Neural cell (in vitro differentiated cells): ENCODE data around the gene LUZP1. TPM values are rescaled to one million over a fixed set of nuclear protein-coding genes. Genes with fewer than 3 reads are reported as not detected.

Experiments used
- H2AFZ ChIP-seq: fragments of 200-600, 300-800 bp; sonication (generic), shearing (Covaris generic); 2 replicates; pipeline ENCODE4 v1.6.0; 2014; ENCODE audit warnings: low read depth, mild to moderate bottlenecking, antibody characterized with exemption, low read length, moderate library complexity
- H3F3A ChIP-seq: fragments of 200-600 bp; shearing (Covaris generic); 2 replicates; pipeline ENCODE4 v1.6.1; 2016; ENCODE audit warnings: mild to moderate bottlenecking, moderate library complexity, mixed read lengths, antibody characterized with exemption, low read length; ENCODE audit not compliant: insufficient read depth, poor library complexity, severe bottlenecking
- H3K27ac ChIP-seq: fragments of 200-600, 300-800 bp; sonication (generic), shearing (Covaris generic); 2 replicates; pipeline ENCODE4 v1.5.1; 2014; ENCODE audit warnings: mild to moderate bottlenecking, low read length, moderate library complexity
- H3K27me3 ChIP-seq: fragments of 300-800, 200-600 bp; sonication (generic), shearing (Covaris generic); 2 replicates; pipeline ENCODE4 v1.6.0; 2014; ENCODE audit warnings: mild to moderate bottlenecking, low read depth, low read length, moderate library complexity; ENCODE audit not compliant: insufficient read depth
- H3K36me3 ChIP-seq: fragments of 300-800, 200-600 bp; sonication (generic), shearing (Covaris generic); 2 replicates; pipeline ENCODE4 v1.5.1; 2014; ENCODE audit warnings: mild to moderate bottlenecking, antibody characterized with exemption, low read length, moderate library complexity; ENCODE audit not compliant: insufficient read depth
- H3K4me2 ChIP-seq: fragments of 300-800, 200-600 bp; sonication (generic), shearing (Covaris generic); 2 replicates; pipeline ENCODE4 v1.6.0; 2014; ENCODE audit warnings: mild to moderate bottlenecking, low read length
- H3K4me3 ChIP-seq: fragments of 300-800, 200-600 bp; sonication (generic), shearing (Covaris generic); 2 replicates; pipeline ENCODE4 v1.5.1; 2014; ENCODE audit warnings: mild to moderate bottlenecking, low read length, moderate library complexity
- H3K79me2 ChIP-seq: fragments of 200-600 bp; shearing (Covaris generic); replicated peaks from 2 replicates; pipeline ENCODE4 v1.6.0; 2014; ENCODE audit warnings: mild to moderate bottlenecking, low read length, moderate library complexity; ENCODE audit not compliant: insufficient read depth
- H3K9ac ChIP-seq: fragments of 300-800, 200-600 bp; sonication (generic), shearing (Covaris generic); 2 replicates; pipeline ENCODE4 v1.6.1; 2016; ENCODE audit warnings: mild to moderate bottlenecking, low read length, mixed read lengths
- H3K9me2 ChIP-seq: fragments of 200-600 bp; shearing (Covaris generic); 2 replicates; pipeline ENCODE4 v1.6.1; 2016; ENCODE audit warnings: mild to moderate bottlenecking, low read length, mixed read lengths; ENCODE audit not compliant: insufficient read depth
- H3K9me3 ChIP-seq: fragments of 200-600, 300-800 bp; sonication (generic), shearing (Covaris generic); 2 replicates; pipeline ENCODE4 v1.6.1; 2016; ENCODE audit warnings: mild to moderate bottlenecking, mixed run types, low read length, moderate library complexity, mixed read lengths
- H4K20me1 ChIP-seq: fragments of 200-600 bp; shearing (Covaris generic); 2 replicates; pipeline ENCODE4 v1.6.1; 2016; ENCODE audit warnings: mild to moderate bottlenecking, mixed run types; ENCODE audit not compliant: insufficient read depth
- EP300 ChIP-seq: fragments of 450-650 bp; conservative IDR thresholded peaks from 2 replicates; pipeline ENCODE4 v1.6.1; 2014; ENCODE audit warnings: antibody characterized with exemption, mild to moderate bottlenecking, moderate library complexity; ENCODE audit not compliant: poor library complexity, severe bottlenecking
- EZH2 ChIP-seq: fragments of 200-600, 300-800 bp; shearing (Covaris generic), sonication (generic); IDR thresholded peaks from 2 replicates; pipeline ENCODE4 v1.6.1; 2014; ENCODE audit warnings: antibody characterized with exemption, low read length, borderline replicate concordance, mild to moderate bottlenecking; ENCODE audit not compliant: insufficient read depth, poor library complexity, severe bottlenecking
- MXI1 ChIP-seq: fragments of 450-650 bp; conservative IDR thresholded peaks from 2 replicates; pipeline ENCODE4 v1.6.1; 2014; ENCODE audit warnings: antibody characterized with exemption, mild to moderate bottlenecking; ENCODE audit not compliant: poor library complexity, severe bottlenecking
- POLR2AphosphoS5 ChIP-seq: IDR thresholded peaks from 2 replicates; pipeline ENCODE4 v1.6.1; 2012
- RAD21 ChIP-seq: fragments of 450-650 bp; conservative IDR thresholded peaks from 2 replicates; pipeline ENCODE4 v1.6.1; 2014; ENCODE audit warnings: antibody characterized with exemption, mild to moderate bottlenecking, moderate library complexity
- SMC3 ChIP-seq: fragments of 450-650 bp; conservative IDR thresholded peaks from 2 replicates; pipeline ENCODE4 v1.6.1; 2014; ENCODE audit warnings: antibody characterized with exemption, mild to moderate bottlenecking, moderate library complexity; ENCODE audit not compliant: poor library complexity
- TAF1 ChIP-seq: IDR thresholded peaks from 2 replicates; pipeline ENCODE4 v1.6.1; 2012; ENCODE audit warnings: low read depth
- polyA plus RNA-seq: library from polyadenylated mRNA; depleted of rRNA; stranded (reverse); fragments of >200 nt; gene quantifications from 2 replicates; pipeline ENCODE4 v1.2.3, GENCODE V29; 2014
- TF ChIP-seq, protein P1 (sequence below): IDR thresholded peaks from 2 replicates; pipeline ENCODE4 v1.6.1; 2012; ENCODE audit warnings: borderline replicate concordance
- TF ChIP-seq, protein P2 (sequence below): fragments of 450-650 bp; IDR thresholded peaks from 2 replicates; pipeline ENCODE4 v1.5.1; 2014; ENCODE audit warnings: antibody characterized with exemption, mild to moderate bottlenecking, moderate library complexity; ENCODE audit not compliant: poor library complexity, severe bottlenecking

The LUZP1 gene
- polyA plus RNA-seq, 1 donor from 2014 or later = 2.3 TPM

DNA sequence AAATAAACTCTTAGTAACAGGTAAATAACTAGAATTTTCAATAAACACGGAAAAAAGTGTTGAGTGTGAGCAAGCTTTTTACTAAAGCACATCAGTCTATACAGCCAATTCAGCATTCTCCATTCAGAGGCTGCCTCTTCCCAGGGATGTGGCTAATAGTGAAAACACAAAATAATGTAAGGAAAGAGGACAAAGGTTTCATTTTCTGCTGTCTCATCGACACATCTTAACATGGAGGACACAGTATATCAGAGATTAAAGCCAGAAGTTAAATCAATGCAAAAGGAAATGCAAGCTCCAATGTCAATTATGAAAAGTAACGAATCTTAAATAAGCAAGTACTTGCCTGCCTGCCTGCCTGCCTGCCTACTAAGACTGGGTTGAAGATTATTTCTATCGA is 43.2 kb downstream of the LUZP1 start:
- no peaks in the 10 kb centered on the region for H3F3A ChIP-seq
- no peaks in the 10 kb centered on the region for H3K36me3 ChIP-seq
- H3K27me3 ChIP-seq = no peaks in the 10 kb centered on the region
- no peaks in the 10 kb centered on the region for H4K20me1 ChIP-seq
- peaks cover 19% of the 10 kb centered on the region for H3K79me2 ChIP-seq
- no peaks in the 10 kb centered on the region for H3K9me2 ChIP-seq
- H3K9ac ChIP-seq = no peak overlapping the region
- H3K27ac ChIP-seq = no peak overlapping the region
- H3K4me2 ChIP-seq = no peak overlapping the region
- no peak overlapping the region for H2AFZ ChIP-seq
- H3K9me3 ChIP-seq = no peaks in the 10 kb centered on the region
- no peak overlapping the region for H3K4me3 ChIP-seq
- TF ChIP-seq EZH2 = no peak
- TF ChIP-seq, protein P1, sequence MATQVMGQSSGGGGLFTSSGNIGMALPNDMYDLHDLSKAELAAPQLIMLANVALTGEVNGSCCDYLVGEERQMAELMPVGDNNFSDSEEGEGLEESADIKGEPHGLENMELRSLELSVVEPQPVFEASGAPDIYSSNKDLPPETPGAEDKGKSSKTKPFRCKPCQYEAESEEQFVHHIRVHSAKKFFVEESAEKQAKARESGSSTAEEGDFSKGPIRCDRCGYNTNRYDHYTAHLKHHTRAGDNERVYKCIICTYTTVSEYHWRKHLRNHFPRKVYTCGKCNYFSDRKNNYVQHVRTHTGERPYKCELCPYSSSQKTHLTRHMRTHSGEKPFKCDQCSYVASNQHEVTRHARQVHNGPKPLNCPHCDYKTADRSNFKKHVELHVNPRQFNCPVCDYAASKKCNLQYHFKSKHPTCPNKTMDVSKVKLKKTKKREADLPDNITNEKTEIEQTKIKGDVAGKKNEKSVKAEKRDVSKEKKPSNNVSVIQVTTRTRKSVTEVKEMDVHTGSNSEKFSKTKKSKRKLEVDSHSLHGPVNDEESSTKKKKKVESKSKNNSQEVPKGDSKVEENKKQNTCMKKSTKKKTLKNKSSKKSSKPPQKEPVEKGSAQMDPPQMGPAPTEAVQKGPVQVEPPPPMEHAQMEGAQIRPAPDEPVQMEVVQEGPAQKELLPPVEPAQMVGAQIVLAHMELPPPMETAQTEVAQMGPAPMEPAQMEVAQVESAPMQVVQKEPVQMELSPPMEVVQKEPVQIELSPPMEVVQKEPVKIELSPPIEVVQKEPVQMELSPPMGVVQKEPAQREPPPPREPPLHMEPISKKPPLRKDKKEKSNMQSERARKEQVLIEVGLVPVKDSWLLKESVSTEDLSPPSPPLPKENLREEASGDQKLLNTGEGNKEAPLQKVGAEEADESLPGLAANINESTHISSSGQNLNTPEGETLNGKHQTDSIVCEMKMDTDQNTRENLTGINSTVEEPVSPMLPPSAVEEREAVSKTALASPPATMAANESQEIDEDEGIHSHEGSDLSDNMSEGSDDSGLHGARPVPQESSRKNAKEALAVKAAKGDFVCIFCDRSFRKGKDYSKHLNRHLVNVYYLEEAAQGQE = no peak
- TF ChIP-seq SMC3 = no peak
- TF ChIP-seq, protein P2, sequence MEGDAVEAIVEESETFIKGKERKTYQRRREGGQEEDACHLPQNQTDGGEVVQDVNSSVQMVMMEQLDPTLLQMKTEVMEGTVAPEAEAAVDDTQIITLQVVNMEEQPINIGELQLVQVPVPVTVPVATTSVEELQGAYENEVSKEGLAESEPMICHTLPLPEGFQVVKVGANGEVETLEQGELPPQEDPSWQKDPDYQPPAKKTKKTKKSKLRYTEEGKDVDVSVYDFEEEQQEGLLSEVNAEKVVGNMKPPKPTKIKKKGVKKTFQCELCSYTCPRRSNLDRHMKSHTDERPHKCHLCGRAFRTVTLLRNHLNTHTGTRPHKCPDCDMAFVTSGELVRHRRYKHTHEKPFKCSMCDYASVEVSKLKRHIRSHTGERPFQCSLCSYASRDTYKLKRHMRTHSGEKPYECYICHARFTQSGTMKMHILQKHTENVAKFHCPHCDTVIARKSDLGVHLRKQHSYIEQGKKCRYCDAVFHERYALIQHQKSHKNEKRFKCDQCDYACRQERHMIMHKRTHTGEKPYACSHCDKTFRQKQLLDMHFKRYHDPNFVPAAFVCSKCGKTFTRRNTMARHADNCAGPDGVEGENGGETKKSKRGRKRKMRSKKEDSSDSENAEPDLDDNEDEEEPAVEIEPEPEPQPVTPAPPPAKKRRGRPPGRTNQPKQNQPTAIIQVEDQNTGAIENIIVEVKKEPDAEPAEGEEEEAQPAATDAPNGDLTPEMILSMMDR = no peak
- TF ChIP-seq TAF1 = no peak
- no peak for TF ChIP-seq MXI1
- no peak for TF ChIP-seq POLR2AphosphoS5
- TF ChIP-seq EP300 = no peak
- TF ChIP-seq RAD21 = no peak

DNA sequence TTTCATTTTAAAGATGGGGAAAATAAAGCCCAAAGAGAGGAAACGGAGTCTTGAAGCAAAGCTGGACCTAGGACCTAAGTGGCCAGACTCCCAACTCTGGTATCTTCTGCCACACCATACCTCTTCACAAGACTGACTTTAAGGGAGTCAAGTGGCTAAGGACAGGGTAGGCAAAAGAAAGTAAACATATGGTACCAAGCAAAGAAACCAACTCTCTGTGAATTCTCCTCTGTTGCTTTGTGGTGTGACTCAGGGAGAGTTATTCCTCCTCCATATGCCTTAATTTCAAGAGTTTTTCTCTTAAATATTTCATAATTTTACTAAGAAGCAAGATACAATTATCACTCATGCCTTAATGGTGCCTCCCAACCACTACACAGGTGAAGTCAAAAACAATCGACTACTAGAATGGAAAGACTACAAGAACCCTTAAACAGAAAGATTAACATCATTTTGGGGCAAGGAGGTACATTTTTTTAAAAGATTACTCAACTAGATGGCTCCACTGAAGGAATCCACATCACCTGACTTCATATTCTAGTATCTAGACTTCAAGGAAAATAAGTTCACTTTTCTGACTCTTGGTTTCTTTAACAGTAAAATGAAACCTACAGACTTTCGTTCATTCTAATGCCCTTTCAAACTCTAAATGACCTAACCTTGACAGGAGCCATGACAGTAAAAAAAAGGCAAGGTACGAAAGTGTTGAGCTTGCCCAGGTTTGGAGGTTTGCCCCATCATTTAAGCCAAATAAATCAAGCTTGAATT is 44.2 kb downstream of the LUZP1 start:
- no peak overlapping the region for H3K4me2 ChIP-seq
- H4K20me1 ChIP-seq = no peaks in the 10 kb centered on the region
- no peak overlapping the region for H2AFZ ChIP-seq
- no peak overlapping the region for H3K9ac ChIP-seq
- H3K9me3 ChIP-seq = no peaks in the 10 kb centered on the region
- H3K9me2 ChIP-seq = no peaks in the 10 kb centered on the region
- H3K79me2 ChIP-seq = peaks cover 14% of the 10 kb centered on the region
- TF ChIP-seq MXI1 = no peak
- TF ChIP-seq EP300 = no peak
- no peak for TF ChIP-seq EZH2
- TF ChIP-seq, protein P2 = no peak
- TF ChIP-seq TAF1 = no peak
- H3K4me3 ChIP-seq = no peak overlapping the region
- H3K27me3 ChIP-seq = no peaks in the 10 kb centered on the region
- no peak overlapping the region for H3K27ac ChIP-seq
- no peaks in the 10 kb centered on the region for H3F3A ChIP-seq
- no peaks in the 10 kb centered on the region for H3K36me3 ChIP-seq
